ENCODE results near the gene RPL13.

The RPL13 gene

GRCh38 chr16:89549007-89549700, 11.3 kb upstream of the RPL13 start:
- H3K4me3 ChIP-seq (ENCODE audit: low read depth, low read length), result no peak overlapping the region
- TF ChIP-seq CTCF (IDR thresholded peaks at IDR 0.05; ENCODE audit: borderline replicate concordance, insufficient read depth, low read depth, low read length), result no peak

GRCh38 chr16:89550421-89551007, 10.0 kb upstream of the RPL13 start:
- H3K4me3 ChIP-seq (ENCODE audit: low read depth, low read length), result no peak overlapping the region
- no peak for TF ChIP-seq CTCF (IDR thresholded peaks at IDR 0.05; ENCODE audit: borderline replicate concordance, insufficient read depth, low read depth, low read length)

GRCh38 chr16:89552329-89552728, 8.2 kb upstream of the RPL13 start:
- no peak overlapping the region for H3K4me3 ChIP-seq (ENCODE audit: low read depth, low read length)
- TF ChIP-seq CTCF (IDR thresholded peaks at IDR 0.05; ENCODE audit: borderline replicate concordance, insufficient read depth, low read depth, low read length), result no peak

DNA sequence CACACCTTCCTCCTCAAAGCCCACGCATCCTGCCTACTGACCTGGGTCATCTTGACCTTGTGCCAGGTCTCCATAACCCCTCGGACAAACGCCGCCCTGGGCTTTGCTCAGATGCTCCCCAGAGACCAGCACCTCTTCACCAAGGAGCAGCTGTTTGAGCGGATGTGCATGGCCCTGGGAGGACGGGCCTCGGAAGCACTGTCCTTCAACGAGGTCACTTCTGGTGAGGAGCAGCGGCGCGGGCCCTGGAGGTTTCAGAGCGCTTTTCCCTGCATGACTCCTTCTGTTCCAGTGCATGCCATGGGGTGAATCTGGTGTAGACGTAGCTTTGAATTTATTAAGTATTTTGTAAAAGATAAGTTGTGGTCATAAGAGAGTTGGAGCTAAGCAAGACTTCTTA, 7.6 kb upstream of the RPL13 start:
- TF ChIP-seq CTCF (IDR thresholded peaks at IDR 0.05; ENCODE audit: borderline replicate concordance, insufficient read depth, low read depth, low read length), result no peak
- no peak overlapping the region for H3K4me3 ChIP-seq (ENCODE audit: low read depth, low read length)

- no peak for TF ChIP-seq CTCF (IDR thresholded peaks at IDR 0.05; ENCODE audit: borderline replicate concordance, insufficient read depth, low read depth, low read length)
- no peak overlapping the region for H3K4me3 ChIP-seq (ENCODE audit: low read depth, low read length)
Observed at GRCh38 chr16:89553733-89554132, 6.7 kb upstream of the RPL13 start.

DNA sequence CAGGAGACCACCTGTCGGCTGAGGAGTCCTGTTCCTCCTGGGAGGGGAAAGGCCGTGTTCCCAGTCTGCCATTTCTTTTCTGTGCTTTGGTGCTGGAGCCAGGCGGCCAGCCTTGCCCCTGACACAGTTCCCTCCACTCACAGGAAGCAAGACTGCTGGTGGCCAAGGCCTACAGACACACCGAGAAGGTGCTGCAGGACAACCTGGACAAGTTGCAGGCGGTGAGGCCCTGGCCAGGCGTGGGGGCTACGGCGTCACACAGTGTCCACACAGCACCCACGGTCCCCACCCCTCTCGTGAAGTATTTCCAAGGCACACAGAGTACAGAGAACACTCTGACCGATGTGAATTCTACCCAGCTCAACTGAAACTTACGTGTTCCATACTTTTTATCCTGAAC, 6.1 kb upstream of the RPL13 start:
- no peak overlapping the region for H3K4me3 ChIP-seq (ENCODE audit: low read depth, low read length)
- TF ChIP-seq CTCF (IDR thresholded peaks at IDR 0.05; ENCODE audit: borderline replicate concordance, insufficient read depth, low read depth, low read length), result no peak

- H3K4me3 ChIP-seq (ENCODE audit: low read depth, low read length), result no peak overlapping the region
Observed at GRCh38 chr16:89555265-89555664, 5.2 kb upstream of the RPL13 start.

More at GRCh38 chr16:89555265-89555664, 5.2 kb upstream of the RPL13 start:
- no peak for TF ChIP-seq CTCF (IDR thresholded peaks at IDR 0.05; ENCODE audit: borderline replicate concordance, insufficient read depth, low read depth, low read length)

Data from GM12875 (cell line).